GM06990 (cell line): ENCODE measurements around the gene PPDPF.

ENCODE experiments used
- DNase-seq: peaks from one replicate; pipeline ENCODE4 v3.0.0-alpha.2; 2011; ENCODE audit not compliant: insufficient read length; ENCODE audit errors: extremely low read depth
- H3K27me3 ChIP-seq: replicated peaks from 2 replicates; pipeline ENCODE4 v1.6.0; 2011; ENCODE audit warnings: low read length; ENCODE audit not compliant: control insufficient read depth, insufficient read depth
- H3K36me3 ChIP-seq: 2 replicates; pipeline ENCODE4 v1.5.1; 2011; ENCODE audit warnings: low read length; ENCODE audit not compliant: control insufficient read depth, insufficient read depth
- H3K4me3 ChIP-seq: replicated peaks from 2 replicates; pipeline ENCODE4 v1.5.1; 2011; ENCODE audit warnings: low read depth, mild to moderate bottlenecking, control low read depth, low read length
- TF ChIP-seq, protein P1 (sequence below): IDR thresholded peaks from 2 replicates; pipeline ENCODE4 v1.5.1; 2011; ENCODE audit warnings: low read length, control low read depth, mild to moderate bottlenecking, inconsistent platforms; ENCODE audit not compliant: insufficient read depth, poor library complexity, severe bottlenecking

Gene PPDPF

DNA sequence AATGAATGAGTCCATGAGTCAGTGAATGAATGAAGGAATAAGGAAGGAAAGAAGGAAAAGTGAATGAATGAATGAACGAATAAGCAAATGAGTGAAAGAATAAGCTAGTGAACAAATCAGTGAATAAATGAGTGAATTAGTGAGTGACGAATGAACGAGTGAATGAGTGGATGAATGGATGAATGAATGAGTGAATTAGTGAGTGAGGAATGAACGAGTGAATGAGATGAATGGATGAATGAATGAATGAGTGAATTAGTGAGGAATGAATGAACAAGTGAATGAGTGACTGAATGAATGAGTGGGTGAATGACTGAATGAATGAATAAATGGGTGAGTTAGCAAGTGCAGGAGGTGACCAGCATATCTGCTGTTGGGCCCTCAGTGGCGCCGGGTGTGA lies 23.2 kb downstream of the PPDPF start:
- TF ChIP-seq, protein P1, sequence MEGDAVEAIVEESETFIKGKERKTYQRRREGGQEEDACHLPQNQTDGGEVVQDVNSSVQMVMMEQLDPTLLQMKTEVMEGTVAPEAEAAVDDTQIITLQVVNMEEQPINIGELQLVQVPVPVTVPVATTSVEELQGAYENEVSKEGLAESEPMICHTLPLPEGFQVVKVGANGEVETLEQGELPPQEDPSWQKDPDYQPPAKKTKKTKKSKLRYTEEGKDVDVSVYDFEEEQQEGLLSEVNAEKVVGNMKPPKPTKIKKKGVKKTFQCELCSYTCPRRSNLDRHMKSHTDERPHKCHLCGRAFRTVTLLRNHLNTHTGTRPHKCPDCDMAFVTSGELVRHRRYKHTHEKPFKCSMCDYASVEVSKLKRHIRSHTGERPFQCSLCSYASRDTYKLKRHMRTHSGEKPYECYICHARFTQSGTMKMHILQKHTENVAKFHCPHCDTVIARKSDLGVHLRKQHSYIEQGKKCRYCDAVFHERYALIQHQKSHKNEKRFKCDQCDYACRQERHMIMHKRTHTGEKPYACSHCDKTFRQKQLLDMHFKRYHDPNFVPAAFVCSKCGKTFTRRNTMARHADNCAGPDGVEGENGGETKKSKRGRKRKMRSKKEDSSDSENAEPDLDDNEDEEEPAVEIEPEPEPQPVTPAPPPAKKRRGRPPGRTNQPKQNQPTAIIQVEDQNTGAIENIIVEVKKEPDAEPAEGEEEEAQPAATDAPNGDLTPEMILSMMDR, result no peak
- DNase-seq, result no peak
- no peaks in the 10 kb centered on the region for H3K27me3 ChIP-seq
- H3K4me3 ChIP-seq, result no peak overlapping the region
- H3K36me3 ChIP-seq, result no peaks in the 10 kb centered on the region

DNA sequence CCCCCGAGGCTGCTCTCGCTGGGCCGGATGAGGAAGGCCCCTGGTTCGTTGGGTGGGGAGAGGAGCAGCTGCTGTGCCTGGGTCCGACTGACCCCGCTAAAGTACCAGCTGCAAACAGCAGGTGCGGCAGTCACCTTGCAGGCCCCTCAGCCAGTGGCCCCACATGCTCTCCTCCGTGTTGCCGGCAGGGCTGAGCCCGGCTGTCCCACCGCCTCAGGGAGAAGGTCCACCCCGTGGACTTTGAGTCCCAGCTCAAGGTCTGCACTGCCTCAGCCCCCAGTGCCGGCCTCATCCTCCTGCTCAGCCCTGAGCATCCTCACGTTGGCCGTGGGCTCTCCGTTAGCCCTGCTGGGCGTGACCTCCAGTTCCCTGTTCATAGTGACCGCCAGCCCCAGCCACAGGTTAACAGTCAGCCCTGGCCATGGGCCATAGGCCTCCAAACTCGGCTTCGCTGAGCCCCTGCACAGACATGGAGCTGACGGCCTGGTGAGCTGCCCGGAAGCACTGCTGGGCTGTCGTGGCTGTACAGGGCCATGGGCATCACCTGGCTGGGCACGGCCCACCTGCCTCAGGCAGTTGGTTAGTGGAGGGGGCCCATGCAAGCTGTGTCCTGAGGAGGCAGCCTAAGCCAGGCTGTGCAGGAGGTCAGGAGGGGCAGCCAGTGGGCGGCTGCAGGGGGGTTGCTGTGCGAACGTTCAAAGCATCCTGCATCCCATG lies 23.8 kb downstream of the PPDPF start:
- TF ChIP-seq, protein P1, result no peak
- no peak for DNase-seq
- H3K36me3 ChIP-seq, result no peaks in the 10 kb centered on the region
- H3K4me3 ChIP-seq, result no peak overlapping the region
- H3K27me3 ChIP-seq, result no peaks in the 10 kb centered on the region

DNA sequence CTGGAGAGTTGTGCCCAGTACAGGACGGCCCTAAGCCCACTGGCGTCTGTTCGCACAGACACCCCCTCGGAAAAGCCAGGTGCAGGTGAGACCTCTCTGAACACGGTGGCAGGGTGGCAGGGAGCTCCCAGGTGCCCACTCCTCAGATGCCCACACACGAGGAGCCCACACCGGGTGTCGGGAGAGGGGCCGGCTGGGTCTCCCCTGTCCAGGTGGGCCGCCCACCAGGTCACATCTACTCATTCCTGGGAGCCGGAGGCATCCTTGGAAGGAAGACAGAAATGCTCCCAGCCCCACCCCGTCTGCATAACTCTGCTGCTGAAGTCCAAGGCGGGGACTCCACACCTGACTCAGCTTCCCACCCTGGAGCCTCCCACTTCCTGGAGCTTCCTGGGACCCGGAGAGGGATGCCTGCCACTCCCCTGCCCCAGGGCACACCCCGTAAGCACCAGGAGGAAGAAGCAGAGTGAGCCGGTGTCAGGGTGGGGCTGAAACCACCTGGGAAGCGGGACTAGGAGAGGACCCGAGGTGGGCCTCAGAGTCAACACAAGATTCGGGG lies 24.5 kb downstream of the PPDPF start:
- Histone ChIP-seq H3K27me3 (no peaks in the 10 kb centered on the region), H3K36me3 (no peaks in the 10 kb centered on the region), H3K4me3 (no peak overlapping the region)
- no peak for DNase-seq
- TF ChIP-seq, protein P1, result no peak

DNA sequence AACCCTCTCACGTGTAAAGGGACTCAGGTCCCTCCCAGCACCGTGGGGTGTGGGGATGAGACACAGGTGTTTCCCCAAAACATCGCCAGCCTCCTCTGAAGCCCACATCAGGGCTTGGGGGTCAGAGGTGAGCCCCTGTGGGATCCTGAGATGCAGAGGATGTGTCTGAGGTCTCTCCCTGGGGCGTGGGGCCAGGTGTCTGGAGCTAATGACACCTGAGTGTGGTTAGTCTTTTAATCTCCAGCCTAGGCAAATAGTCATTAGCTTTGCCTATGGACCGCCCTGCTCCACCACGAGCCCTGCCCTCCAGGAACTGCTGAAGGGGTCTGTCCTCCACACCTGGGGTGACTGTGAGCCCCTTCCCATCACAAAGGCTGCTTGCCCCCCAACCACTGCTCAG lies 25.2 kb downstream of the PPDPF start:
- Histone ChIP-seq H3K27me3 (no peaks in the 10 kb centered on the region), H3K36me3 (no peaks in the 10 kb centered on the region), H3K4me3 (no peak overlapping the region)
- TF ChIP-seq, protein P1, result no peak
- DNase-seq, result no peak

DNA sequence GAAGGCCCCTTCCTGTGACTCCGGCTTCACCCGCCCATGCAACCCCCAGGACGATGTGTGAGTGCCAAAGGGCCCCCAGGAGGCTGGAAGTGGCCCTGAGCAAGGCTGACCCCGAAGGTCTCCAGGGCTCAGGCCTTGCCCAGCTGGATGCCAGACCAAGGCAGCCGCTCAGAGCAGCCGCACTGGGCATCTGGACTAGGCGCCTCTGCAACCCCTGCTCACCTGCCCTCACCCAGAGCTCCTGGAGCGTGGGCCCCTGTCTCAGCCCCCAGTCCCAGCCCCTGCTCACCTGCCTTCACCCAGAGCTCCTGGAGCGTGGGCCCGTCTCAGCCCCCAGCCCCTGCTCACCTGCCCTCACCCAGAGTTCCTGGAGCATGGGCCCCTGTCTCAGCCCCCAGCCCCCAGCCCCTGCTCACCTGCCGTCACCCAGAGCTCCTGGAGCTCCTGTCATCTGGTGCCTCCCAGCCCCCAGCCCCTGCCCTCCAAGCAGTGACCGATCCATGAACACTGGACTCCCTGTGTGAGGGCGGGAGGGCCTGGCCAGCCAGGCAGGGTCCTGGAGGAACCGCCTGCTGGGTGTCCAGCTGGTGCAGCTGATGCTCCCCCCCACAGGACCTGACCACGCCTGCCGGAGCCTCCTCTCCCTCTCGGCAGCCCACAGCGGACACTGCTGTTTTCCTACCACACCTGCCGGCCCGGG lies 25.8 kb downstream of the PPDPF start:
- Histone ChIP-seq H3K36me3 (no peaks in the 10 kb centered on the region), H3K4me3 (no peak overlapping the region), H3K27me3 (no peaks in the 10 kb centered on the region)
- DNase-seq, result no peak
- TF ChIP-seq, protein P1, result no peak
